Measurements from ENCODE around the gene SF3A1.

DNA sequence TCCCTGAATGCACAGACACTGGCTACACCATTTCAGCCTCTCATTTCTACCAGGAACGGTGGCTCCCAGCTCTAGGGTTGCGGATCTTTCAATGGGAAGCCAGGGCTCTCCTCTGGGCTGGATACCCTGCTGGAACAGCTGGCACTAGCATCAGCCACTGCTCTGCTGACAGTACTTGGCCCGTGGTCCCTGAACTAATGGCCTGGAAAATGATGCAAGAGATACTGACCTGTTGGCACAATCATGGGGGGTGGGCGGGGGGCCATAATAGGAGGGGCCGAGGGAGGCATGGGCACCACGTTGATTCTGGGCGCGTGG is 19.3 kb downstream of the SF3A1 start:
- TF ChIP-seq, protein P1, sequence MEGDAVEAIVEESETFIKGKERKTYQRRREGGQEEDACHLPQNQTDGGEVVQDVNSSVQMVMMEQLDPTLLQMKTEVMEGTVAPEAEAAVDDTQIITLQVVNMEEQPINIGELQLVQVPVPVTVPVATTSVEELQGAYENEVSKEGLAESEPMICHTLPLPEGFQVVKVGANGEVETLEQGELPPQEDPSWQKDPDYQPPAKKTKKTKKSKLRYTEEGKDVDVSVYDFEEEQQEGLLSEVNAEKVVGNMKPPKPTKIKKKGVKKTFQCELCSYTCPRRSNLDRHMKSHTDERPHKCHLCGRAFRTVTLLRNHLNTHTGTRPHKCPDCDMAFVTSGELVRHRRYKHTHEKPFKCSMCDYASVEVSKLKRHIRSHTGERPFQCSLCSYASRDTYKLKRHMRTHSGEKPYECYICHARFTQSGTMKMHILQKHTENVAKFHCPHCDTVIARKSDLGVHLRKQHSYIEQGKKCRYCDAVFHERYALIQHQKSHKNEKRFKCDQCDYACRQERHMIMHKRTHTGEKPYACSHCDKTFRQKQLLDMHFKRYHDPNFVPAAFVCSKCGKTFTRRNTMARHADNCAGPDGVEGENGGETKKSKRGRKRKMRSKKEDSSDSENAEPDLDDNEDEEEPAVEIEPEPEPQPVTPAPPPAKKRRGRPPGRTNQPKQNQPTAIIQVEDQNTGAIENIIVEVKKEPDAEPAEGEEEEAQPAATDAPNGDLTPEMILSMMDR (IDR thresholded peaks at IDR 0.05), result no peak
- no peak for TF ChIP-seq POLR2A (IDR thresholded peaks at IDR 0.05)

All from uterus (tissue), 2 donors.